Embryonic facial prominence (tissue), 1 donor: ENCODE data around the gene REEP6.
A peak's percentile ranks its signal among the peaks of the same experiment; 100 is the strongest.
"Not testable (repeated sequence)": the region's sequence is repeated elsewhere in the genome, so short reads cannot be mapped to it uniquely, and the experiment has no call there.

ENCODE experiments used
- DNase-seq: peaks from one replicate; pipeline ENCODE4 v3.0.0-alpha.2; 2016; ENCODE audit errors: extremely low spot score

REEP6 gene

DNA sequence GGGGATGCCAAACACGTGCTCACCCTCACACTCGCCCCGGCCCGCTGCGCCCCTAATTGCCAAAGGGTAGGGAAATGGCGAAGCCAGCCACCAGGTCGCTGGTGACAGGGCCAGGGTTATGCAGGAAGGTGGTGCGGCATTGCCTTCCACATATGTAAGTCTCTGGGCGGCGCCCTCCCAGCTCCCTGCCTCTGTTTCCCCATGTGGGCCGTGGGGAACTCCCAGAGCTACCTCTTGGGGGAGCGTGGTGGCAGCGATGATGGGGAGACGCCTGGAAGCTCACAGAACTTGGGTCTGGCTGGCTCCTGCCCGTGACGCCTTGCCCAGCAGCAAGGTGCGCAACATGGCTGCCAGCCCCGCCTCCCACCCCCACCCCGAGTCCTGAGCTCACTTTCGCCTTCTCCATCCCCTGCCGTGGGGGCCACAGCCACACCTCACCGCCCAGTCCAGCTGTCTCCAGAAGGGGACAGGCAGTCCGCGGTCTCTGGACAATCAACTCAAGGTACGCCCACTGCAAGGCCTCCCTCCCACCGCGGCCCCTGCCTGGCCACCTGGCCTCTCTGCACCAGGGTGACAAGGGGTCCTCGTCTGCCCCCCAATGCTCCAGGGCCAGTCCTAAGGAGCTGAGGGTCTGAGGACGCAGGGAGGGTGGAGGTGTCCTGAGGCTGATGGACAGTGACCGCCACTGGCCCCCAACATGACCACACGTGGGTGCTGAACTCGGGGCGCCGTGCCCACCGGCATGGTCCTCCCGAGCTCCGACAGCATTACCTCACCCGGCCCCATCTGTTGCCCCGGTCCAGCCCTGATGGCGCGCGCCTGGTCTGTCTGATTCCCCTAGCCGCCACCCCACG, 18.5 kb upstream of the REEP6 start:
- no peak for DNase-seq

DNA sequence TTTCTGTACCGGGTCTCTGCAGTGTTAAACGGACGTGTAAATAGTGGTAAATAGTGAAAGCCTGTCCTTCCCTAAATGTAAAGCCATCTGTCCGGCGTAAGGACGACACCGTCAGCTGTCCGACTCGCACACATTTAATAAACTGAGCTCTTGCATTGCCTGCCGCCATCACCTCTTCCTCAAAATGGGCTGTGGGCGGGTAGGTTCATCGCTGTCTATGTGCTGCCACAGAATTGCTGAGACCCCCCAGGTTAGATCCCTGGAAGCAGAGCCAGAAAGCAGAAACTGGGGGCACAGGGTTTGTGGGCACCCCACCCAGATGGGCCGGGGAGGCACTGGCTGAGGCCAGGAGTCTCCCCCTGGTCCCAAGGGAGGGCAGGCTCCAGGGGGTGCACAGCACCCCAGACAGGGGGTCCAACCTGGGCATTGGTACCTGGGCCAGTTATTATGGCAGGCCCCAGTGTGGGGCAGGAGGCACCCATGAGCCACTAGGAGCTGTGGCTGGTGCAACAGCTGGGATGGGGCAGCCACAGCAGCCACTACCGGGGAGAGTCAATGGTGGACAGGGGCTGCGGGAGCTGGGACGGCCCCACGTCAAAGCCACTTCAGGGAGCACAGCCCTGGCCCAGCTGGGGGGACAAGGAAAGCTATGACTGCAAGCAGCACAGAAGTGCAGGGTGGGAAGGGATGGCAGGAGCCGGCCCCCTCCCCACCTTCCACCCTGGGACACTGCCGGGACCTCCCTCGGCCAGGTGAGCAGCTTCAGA, 17.7 kb upstream of the REEP6 start:
- DNase-seq, result no peak

DNA sequence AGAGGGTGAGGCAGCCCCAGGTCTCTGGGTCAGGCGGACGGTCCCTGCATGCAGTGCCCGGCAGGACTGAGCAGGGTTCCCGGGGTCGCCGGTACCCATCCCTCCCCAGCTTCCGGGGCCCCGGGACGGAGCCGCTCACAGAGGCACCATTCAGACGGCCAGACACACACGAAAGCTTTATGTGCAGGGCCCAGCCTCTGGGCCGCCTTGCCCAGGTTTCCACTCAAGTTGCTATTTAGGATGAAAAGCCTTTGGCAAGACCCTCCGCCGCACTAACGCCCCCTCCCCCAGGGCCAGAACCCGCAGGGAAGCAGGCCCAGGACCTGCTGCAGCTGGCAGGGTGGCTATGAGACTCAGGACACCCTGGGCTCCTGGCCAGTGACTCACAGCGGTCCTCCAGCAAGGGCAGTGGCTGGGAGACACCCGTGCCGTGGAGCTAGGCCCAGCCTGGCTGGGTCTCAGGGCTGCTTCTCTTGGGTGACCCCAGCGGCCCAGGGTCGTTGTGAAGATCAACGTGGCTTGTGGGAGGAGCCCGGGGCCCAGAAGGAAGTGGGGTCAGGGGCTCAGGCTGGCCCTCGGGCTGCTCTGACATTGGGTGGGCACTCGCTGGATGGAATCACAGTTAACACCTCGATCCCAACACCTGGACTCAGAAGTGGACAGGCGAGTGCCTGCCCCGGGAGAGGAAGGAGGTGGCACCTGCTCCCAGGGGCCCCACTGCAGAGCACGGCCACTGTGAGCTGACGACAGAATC, 16.8 kb upstream of the REEP6 start:
- DNase-seq, result no peak

DNA sequence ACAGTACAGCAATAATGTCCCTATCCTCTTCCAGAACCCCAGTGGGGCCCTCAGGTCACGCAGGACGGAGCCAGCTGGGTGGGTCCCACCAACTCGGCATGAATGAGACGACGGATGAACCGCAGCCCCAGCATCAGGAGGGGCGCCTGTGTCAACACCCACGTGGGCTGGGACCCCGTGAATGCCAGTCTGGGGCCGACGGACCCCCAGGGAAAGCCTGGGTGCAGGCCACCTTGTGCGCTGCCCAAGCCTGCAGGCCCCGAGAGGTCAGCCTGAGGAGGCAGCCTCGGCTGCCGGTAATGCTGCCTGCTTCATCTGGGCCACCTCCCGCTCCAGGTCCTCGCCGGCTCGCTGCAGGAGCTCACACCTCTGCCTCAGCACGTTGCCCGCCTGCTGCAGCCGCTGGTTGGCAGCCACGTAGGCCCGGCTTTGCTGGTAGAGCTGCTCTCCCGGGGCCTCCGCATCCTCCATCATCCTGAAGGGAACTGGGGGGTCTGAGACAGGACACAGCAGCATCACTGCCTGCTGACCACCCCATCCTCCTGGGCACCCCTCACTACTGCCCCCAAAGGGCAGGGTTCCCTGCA, 16.1 kb upstream of the REEP6 start:
- DNase-seq, result no peak

DNA sequence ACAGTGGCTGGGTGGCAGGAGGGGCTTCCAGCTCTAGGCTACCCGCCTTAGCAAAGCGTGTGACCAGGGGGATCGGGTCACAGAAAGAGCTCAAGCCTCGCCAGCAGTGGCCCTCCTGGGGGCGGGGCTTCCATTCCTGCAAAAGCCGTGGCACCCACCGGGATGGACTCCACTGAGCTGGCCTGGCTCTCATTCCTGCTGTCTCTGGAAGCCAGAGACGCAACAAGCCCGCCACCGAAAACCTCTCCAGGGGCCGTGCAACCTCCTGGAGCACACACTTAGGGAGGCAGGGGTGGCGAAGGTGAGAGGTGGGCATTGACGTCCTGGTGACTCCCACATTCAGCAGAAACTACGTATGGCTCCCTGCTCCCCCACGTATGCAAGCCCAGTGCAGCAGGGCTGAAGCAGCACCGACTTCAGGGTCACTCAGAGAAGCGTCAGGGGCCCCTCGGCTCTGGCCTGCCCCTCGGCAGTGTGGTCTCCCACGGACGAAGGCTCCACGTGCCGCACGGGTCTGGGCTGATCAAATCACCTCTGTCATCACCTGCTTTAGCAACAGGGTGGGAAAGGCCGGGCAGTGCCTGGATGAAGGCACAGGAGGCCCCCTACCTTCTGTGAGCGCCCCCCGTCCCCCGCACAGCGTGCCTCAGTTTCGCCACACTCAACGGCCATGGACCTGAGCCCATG, 15.1 kb upstream of the REEP6 start:
- no peak for DNase-seq

DNA sequence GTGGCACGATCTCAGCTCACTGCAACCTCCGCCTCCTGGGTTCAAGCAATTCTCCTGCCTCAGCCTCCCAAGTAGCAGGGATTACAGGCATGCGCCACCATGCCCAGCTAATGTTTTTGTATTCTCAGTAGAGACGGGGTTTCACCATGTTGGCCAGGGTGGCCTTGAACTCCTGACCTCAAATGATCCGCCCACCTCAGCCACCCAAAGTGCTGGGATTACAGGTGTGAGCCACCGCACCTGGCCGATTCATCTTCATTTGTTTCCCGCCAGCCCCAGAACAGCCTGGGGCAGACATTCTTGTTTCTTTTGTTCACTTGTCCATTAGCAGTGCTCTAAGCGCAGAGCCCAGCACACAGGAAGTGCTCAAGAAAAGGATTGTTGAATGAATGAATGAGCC, 13.9 kb upstream of the REEP6 start:
- not testable (repeated sequence) for DNase-seq

DNA sequence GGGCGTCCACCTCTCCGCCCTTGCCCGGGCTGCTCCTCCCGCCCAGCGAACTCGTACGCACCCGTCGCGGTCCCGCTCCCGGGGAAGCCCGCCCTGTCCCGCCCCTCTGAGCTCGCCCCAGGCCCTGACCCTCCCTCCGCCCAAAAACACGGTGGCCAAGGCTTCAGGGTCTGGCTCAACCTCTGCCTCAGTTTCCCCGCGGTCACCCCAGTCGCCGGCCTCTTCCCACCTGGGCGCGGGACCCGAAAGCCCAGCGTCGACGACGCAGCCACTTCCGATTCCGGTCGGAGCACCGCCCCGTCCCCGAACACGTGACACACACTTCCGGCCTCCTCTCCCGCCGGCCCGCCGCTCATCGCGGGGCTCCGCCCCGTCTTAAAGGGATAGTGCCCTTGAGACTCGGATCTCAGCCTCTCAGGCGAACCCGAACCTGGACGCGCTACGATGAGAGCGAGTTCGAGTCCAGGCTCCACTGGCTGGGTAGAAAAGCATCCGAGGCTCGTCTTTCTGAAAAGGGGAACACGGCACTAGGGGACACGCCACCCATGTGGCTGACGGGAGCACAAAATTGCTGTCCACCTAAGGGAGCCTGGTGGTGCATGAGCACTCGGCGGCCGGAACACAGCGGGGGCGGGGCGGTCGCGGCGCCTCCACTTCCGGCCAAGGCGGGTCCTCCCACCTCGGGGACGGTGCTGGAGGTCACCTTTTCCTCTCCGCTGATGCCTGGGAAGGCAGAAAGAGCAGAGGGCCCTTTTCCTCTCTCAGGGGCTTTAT, 11.9 kb upstream of the REEP6 start, which contains the start of gene C19orf25:
Gene C19orf25 (minus strand): TSS at position 282 of the 774 bp plus-strand sequence. CDS start 312 bp downstream, outside the sequence.
- DNase-seq, result peak; percentile 90

DNA sequence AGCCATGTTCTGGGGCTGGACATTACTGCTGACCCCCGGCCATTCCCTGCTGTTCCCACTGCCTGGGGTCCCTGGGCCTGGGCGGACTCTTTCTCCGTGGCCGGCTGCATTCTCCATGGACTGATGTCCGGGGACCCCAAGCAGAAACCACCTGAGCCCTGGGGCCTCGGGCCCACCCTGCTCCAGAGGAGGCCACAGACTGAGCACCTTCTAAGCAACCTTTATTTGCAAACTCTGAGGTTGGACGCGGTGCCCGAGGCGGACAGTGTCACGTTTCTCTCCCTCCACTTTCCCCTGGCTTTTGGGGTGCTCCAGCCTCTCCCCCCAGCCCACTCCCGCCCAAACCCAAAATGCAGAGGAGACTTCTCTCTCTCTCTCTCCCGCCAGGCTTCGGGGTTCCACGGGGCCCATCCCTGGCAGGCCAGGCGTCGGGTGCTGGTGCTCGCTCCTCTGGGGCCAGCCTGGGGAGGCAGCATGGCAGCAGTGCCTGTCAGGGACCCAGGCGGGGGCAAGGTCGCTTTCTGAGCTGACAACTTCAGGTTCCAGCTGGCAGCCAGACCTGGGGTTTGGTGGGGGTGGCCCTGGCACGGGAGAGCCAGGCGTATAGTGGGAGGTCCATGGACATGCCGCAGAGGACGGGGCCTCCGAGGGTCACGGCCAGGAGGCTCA, 9.6 kb upstream of the REEP6 start:
- no peak for DNase-seq

DNA sequence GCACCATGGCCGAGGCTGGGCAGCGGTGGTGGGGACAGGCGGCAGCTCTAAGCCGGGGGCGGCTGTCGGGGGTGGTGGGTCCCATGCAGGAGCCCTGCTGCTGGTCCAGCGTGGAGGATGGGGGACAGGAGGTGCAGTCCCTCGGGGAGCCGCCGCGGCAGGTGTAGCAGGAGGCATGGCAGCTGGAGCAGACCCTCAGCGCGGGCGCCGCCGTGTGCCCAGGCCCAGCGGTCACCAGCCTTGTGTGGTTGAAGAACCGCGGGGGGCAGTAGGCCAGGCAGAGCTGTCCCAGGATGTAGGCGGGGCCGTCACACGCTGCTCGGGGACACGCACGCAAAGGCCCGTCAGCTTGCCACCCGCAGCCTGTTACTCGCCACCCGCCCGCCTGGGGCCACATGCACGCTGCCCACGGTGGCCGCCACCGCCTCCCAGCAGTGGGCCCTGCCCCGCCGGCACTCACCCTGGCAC, 9.1 kb upstream of the REEP6 start:
- no peak for DNase-seq

DNA sequence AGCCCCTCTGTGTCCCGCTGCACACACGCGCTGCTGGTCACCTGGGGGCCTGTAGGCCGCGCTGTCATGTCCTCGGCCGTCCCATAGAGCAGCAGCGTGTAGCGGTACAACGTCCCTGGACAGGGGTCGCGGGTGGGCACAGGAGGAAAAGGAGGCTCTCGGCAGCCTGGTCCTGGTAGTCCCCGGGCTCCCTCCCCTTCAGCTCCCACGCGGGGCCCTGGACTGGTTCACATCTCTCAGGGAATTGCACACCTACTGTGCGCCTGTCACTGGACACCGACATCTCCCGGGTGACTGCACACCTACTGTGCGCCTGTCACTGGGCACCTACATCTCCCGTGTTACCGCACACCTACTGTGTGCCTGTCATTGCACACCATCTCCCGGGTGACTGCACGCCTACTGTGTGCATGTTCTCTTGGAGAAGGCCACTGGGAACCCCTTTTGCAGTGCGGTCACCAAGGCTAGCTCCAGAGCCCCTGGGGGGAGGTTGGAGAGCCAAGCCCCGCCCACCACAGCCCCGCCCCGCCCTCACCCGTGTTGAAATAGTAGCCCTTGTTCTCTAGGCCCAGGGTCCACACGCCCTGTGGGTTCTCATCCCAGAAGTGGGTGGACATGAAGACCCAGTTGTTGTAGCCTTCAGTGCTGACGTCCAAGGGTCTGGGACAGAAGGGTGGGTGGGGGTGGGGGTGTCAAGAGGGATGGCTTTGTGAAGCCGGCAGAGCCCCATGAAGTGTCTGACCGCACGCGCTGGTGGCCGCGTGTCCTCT, 8.4 kb upstream of the REEP6 start:
- DNase-seq, result no peak

DNA sequence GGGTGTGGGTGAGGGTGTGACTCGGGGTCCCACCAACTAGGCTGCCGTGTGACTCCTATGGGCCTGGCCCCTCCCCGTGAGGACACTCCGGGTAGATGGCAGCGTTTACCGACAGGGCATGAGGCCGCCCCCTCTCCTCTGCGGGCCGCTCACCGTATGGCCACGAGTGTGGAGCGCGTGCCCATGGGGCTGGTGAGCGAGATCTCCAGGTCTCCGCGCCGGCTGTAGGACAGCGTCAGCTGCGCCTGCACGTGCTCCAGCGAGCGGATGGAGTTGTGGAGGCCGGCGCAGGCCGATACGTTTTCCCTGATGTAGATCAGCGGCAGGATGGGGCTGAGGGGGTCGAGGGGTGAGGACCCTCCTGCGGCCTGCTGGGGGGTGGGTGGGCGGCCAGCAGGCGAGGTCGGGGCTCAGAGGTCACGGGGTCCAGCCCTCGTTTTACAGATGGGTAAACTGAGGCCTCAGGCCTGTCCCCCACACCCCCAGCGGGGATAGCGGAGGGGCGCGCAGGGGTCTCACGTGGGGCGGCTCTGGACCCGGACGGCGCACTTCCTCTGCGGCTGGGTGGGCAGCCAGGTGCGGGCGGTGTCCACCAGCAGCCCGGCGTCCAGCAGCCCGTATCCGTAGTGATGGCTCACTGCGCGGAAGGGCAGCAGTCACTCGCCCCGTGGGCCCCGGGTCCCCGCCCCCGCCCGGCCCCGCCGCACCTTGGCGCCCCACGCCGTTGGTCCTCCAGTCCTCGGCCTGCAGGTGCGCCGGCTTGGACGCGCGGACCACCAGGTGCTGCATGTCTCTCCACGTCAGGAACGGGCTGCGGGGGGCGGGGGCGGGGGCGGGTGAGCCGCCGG, 7.6 kb upstream of the REEP6 start:
- no peak for DNase-seq

DNA sequence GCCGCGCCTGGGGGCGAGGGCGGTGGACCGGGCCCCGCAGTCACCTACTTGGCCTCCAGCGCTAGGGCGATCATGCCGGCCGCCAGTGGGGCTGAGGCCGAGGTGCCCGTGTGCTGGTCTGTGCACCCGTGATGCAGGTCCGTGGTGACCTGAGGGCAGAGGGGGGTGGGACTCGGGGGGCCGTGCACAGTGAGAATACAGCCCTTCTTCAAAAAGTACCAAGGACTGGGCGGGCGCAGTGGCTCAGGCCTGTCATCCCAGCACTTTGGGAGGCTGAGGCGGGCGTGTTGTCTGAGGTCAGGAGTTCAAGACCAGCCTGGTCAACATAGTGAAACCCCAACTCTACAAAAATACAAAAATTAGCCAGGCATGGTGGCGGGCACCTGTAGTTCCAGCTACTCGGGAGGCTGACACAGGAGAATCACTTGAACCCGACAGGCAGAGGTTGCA, 7.0 kb upstream of the REEP6 start:
- DNase-seq, result no peak

DNA sequence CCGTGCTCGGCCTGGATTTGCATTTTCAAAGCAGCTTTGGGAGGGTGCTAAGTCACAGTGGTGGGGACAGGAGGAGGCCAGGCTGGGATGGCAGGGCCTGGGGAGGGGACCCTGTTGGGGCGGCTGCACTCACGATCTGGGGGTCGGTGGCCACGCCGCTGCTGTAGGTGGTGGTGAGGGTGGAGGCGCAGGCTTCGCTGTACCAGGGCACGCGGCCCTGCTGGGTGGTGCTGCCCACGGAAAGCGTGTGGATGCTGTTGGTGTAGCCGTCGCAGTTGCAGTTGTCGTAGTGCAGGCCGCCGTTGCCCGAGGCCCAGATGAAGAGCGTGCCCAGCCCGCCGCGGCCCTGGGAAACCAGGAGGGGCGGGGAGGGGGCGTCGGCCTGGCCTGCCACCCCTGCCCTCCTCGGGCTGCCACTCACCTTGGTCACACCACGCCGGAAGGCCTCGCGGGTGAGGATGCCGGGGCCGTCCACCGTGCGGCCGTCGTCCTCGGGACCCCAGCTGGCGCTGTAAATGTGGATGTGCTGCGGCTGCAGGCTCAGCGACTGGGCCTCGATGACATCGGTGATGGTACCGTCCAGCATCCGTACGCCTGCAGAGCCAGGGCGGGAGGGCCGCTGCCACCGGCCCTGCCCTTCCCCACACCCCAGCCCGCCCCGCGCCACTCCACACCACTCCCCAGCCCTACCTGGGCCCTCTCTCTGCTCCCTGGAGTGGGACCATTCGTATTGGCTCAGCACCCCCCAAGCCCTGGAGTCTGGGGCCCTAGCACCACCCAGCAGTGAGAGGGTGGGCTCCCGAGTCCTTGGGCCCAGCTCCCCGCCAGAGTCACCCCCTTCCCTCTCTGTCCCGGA, 4.0 kb upstream of the REEP6 start:
- DNase-seq, result no peak

DNA sequence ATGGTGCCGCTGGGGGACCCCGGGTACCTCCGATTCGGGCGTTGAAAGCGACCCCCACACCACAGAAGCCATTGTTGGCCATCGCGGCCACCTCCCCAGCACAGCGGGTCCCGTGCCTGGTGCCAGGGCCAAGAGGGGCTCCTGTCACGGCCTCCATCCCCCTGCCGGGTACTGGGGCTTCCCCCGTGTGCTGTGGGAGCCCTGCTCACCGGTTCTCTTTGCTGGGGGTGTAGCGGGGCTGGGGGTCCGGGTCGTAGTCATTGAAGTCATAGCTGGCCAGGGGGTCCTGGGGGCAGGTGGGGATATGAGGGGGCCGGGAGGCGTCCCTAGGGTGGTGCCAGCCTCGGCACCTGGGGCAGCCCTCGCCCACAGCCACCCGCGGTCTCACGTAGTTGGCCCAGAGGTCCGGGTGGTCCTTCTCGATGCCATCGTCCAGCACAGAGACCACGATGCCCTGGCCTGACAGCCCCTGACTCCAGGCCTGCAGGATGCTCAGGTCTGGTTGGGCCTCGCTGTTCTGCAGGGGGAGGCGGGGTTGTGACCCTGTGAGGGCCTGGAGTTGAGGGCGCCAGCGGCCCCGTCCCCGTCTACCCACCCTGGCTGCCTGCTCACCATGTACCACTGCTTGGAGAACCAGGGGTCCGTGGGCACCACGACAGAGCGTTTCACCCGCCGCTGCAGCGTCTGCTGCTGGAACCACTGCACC, 3.3 kb upstream of the REEP6 start:
- no peak for DNase-seq

DNA sequence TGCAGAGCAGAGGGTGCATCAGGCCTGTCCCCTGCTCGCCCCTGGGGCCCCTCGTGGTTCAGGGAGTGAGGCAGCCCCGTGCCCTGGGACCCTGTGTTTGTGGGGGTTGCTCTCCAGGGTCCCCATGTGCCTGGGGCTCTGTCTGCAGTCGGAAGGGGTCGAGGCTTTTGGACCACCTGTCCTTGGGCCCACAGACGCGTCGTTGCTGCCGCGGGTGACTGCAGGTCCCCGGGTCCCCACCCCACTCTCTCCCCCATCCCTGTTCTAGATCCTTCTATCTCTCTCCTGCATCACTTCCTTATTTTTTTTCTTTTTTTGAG, 2.7 kb upstream of the REEP6 start:
- no peak for DNase-seq

DNA sequence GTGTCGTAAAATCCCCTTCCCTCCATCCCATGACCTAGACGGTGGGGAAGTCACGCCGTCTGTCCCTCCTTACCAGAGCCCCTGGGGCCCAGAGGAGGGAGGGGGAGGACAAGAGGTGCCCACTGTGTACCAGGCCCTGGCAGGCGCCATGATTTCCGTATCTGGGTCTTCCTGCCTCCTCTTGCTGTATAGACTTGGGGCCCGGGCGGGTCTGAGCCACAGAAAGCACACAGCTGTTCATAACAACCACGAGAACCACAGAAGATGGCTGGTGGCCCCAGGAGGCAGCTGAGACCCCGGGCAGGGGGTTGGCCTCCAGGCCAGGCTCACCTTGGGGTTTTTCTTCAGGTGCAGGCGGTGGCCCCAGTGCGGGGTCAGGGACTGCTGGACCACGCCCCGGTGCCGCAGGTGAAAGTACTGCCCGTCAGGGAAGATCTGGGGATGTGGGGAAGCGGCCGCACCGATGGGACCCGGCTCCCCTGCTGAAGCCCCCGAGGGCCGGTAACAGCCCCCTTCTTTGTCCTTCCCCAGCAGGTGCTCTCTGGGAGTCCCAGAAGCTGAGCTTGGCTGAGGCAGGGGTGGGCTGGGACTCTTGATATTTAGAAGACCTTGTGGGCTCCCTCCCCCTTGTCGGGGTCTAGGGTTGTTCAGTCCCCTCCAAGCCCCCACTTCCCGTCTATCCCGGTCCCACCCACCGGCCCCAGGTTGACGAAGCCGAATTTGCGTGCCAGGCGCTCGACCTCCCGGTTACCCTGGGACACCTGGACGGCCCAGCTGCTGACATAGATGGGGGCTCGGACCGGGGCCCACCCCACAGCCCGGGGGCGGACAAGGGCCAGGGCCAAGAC, 1.3 kb upstream of the REEP6 start:
- DNase-seq, result no peak
